ES-I3 (cell line): ENCODE measurements around the gene AKAP13.

Experiments
- H3K36me3 ChIP-seq: 2 replicates; pipeline ENCODE4 v1.6.1; 2013; ENCODE audit warnings: mild to moderate bottlenecking, low read length, control low read depth, moderate library complexity; ENCODE audit not compliant: insufficient read depth
- H3K4me1 ChIP-seq: 2 replicates; pipeline ENCODE4 v1.6.1; 2013; ENCODE audit warnings: mild to moderate bottlenecking, control low read depth, low read length; ENCODE audit not compliant: insufficient read depth
- H3K9ac ChIP-seq: 2 replicates; pipeline ENCODE4 v1.6.1; 2013; ENCODE audit warnings: low read depth, mild to moderate bottlenecking, low read length, moderate library complexity
- H3K9me3 ChIP-seq: 2 replicates; pipeline ENCODE4 v1.6.1; 2013; ENCODE audit warnings: mild to moderate bottlenecking, low read length, moderate library complexity; ENCODE audit not compliant: control insufficient read depth, insufficient read depth

The AKAP13 gene

DNA sequence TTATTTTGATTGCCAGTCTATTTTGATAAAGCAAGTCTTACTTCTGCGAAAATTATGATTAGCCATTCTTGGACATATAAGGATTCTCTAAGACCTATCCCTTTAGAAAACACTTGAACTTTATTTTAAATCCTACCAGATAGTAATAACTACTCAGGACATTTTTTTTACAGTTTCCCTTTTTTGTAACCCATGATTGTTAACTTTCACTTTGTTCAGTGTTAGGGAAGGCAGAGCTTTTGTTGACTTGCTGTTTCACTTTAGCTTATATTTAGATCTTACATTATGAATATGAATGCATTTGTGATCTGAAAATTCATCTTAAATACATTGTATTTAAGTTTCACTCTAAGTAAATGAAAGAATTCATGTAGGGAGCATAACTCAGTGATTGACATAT lies 167.0 kb downstream of the AKAP13 start:
- Histone ChIP-seq H3K9me3 (no peaks in the 10 kb centered on the region), H3K9ac (no peak overlapping the region), H3K4me1 (no peaks in the 10 kb centered on the region), H3K36me3 (no peaks in the 10 kb centered on the region)

DNA sequence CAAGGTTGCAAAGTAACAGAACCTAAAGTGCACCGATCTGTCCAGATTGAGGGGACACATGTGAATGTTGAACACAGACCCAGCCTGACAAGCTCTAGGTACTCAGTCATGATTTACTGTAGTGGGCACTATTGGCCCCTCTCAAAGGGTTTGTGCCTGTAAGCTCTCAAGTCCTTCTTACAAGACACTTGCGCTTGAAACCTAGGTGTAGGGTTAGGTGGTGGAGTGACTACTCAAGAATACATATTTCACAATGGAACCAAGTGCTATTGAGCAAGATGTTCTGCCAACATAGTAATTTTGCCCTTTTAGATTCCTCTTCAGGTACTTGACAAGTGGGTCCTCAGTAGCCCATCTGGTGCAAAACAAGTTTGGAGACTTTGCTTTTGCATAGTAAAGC lies 169.9 kb downstream of the AKAP13 start:
- no peak overlapping the region for H3K9ac ChIP-seq
- no peaks in the 10 kb centered on the region for H3K4me1 ChIP-seq
- H3K36me3 ChIP-seq, result peaks cover 4% of the 10 kb centered on the region; the same call in 1 of the 2 replicates
- peaks cover 7% of the 10 kb centered on the region for H3K9me3 ChIP-seq

DNA sequence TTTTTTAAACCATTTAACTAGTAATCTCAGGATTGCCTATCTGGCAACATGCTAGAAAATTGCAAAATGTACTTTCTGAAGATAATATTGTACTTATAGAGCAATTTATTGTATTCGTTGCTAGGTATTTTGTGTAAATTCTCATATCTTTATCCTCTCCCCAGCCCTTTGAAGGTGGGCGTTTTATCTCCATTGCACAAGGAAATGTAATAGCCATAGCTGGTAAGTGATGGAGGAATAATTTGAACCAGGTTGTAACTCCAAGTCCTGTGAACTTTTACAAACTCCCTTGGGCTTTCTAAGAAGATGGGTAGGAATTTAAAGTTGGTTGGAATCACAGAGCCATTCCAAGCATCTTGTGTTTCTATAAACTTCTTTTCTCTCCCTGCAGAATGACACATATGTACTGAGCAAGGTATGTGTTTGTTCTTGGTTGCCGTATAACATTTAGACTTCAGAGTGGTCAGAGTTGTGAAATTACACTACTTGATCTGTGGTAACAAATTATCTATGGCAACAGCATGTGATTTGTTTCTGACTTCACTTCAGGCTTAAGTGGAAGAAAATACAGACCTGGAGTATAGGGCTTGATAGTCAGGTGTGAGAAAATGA lies 170.9 kb downstream of the AKAP13 start:
- Histone ChIP-seq H3K9me3 (peaks cover 7% of the 10 kb centered on the region), H3K36me3 (peaks cover 4% of the 10 kb centered on the region; the same call in 1 of the 2 replicates), H3K9ac (no peak overlapping the region)

DNA sequence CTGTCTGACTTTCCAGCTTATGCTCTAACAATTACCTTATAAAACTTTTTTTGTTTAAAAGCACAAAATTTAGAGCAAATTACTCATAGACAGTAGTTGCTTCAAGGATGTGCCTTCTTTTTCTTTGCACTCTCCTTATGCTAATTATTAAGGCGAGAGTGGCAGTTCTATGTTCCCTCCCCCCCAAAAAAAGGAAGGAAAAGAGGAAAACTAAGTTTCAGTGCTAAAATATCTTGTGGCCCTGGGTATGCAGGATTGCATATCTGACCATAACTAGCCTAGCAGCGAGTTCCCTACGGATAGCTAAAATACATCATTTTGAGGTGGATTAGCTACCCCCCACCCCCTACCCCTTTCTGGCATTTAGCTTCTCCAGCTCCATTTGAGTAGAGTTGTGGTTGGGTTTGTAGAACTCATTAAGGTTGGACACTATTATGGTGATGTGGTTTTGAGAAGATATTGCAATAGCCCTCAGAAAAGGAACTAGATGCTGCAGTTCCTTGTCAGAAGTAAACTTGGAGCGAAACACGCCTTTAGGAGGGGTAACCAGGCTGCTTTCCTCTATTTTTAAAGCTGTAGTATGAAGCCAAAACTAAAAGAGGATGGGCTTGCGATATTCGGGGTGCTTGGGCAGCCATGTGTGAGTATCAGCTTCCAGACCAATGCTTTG lies 174.6 kb downstream of the AKAP13 start:
- H3K4me1 ChIP-seq, result no peaks in the 10 kb centered on the region; the same call in 1 of the 2 replicates

More for the DNA sequence above, 170.9 kb downstream of the AKAP13 start:
- H3K4me1 ChIP-seq, result no peaks in the 10 kb centered on the region

DNA sequence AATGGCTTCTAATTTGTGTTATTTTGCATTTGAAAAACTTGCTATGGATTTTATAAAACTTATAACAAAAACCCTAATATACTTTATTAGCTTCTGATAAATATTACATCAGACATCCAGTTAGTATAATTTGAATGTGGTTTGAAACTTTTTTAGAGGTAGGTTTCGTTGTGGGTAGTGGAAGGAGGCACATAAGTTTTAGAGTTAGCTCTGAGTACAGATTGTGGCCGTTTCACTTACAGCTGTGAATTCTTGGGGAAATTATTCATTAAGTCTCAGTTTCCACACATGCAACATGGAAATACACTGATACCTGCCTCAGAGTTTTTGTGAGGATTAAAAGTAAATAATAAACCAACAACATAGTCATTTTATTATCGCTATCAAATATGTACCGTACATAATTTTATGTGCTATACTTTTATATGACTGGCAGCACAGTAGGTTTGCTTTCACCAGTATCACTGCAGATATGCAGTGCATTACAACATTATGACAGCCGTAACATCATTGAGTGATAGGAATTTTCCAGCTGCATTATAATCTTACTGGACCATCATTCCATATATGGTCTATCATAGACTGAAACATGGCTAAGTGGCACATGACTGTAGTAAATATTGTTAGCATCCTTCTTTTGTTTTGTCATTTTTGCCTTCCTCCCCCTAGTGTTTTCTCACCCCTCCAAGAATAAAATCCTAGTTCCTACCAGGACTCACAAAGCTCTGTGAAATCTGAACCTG lies 175.6 kb downstream of the AKAP13 start:
- peaks cover 4% of the 10 kb centered on the region; the same call in 1 of the 2 replicates for H3K36me3 ChIP-seq

More for the DNA sequence above, 174.6 kb downstream of the AKAP13 start:
- H3K36me3 ChIP-seq, result peaks cover 4% of the 10 kb centered on the region; the same call in 1 of the 2 replicates
- H3K9ac ChIP-seq, result no peak overlapping the region
- H3K9me3 ChIP-seq, result peaks cover 7% of the 10 kb centered on the region

DNA sequence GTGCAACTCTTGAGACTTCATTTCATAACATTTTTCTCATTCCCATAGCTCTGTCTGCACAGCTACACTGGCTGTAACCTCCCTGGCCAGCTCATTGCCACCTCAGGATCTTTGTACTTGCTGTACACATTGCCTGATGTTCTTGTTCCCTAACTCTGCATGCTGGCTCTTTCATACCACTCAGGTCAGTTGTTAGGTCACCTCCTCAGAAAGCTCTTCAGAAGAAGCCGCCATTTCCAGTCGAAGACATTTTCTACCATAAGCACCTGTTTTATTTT lies 176.2 kb downstream of the AKAP13 start:
- peaks cover 7% of the 10 kb centered on the region for H3K9me3 ChIP-seq
- no peak overlapping the region for H3K9ac ChIP-seq
- H3K36me3 ChIP-seq, result peaks cover 4% of the 10 kb centered on the region; the same call in 1 of the 2 replicates
- H3K4me1 ChIP-seq, result no peaks in the 10 kb centered on the region; the same call in 1 of the 2 replicates

More for the DNA sequence above, 175.6 kb downstream of the AKAP13 start:
- H3K4me1 ChIP-seq, result no peaks in the 10 kb centered on the region; the same call in 1 of the 2 replicates
- H3K9me3 ChIP-seq, result peaks cover 7% of the 10 kb centered on the region
- H3K9ac ChIP-seq, result no peak overlapping the region

DNA sequence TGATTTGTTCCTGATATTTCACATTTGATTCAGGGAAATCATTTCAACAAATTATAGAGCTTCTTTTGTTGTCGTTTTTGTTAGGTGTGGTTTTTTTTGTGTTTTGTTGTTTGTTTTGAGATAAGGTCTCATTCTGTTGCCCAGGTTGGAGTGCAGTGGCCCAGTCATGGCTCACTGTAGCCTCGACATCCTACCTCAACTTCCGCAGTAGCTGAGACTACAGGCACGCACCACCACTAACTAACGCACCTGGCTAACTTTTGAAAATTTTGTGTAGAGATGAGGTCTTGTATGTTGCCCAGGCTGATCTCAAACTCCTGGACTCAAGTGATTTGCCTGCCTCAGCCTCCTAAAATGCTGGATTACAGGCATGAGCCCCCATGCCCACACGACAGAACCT lies 177.0 kb downstream of the AKAP13 start:
- Histone ChIP-seq H3K4me1 (no peaks in the 10 kb centered on the region; the same call in 1 of the 2 replicates), H3K36me3 (peaks cover 4% of the 10 kb centered on the region; the same call in 1 of the 2 replicates), H3K9me3 (peaks cover 7% of the 10 kb centered on the region), H3K9ac (no peak overlapping the region)

DNA sequence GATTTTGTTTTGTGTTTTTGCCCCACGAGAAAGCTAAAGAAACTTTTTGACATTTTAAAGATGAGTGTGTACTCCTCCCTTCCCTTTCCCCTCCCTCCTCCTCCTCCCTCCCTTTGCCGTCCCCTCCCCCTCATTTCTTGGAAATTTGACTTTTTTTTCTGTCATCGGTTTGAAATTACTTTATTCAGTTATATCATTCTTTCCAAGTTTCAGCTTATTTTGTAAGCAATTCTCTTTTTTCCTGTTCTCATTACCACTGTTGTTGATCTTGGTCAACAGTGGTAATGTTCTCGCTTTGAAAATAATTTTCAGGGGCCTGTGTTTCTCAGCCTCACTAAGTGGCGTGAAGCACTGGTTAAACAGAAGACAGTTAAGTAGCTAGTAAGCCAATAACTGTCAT lies 178.4 kb downstream of the AKAP13 start:
- Histone ChIP-seq H3K9ac (no peak overlapping the region), H3K36me3 (peaks cover 4% of the 10 kb centered on the region; the same call in 1 of the 2 replicates), H3K9me3 (peaks cover under 1% of the 10 kb centered on the region; the same call in 1 of the 2 replicates), H3K4me1 (peaks cover 8% of the 10 kb centered on the region)

DNA sequence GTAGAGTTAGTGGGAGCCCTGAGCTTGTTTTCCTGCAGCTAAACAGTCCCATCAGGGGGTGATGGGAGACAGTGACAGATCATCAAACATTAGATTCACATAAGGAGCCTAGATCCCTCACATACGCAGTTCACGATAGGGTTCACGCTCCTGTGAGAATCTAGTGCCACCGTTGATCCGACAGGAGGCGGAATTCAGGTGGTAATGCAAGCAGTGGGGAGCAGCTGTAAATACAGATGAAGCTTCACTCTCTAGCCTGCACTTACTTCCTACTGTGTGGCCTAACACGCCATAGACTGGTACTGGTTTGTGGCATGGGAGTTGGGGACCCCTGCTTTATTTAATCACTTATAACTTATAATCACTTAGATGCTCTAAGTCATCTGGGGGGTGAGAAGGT lies 179.1 kb downstream of the AKAP13 start:
- Histone ChIP-seq H3K9me3 (no peaks in the 10 kb centered on the region), H3K9ac (no peak overlapping the region), H3K4me1 (peaks cover 8% of the 10 kb centered on the region), H3K36me3 (0 out of 2 replicates have a peak, but pooled peaks cover under 1% of the 10 kb centered on the region)

DNA sequence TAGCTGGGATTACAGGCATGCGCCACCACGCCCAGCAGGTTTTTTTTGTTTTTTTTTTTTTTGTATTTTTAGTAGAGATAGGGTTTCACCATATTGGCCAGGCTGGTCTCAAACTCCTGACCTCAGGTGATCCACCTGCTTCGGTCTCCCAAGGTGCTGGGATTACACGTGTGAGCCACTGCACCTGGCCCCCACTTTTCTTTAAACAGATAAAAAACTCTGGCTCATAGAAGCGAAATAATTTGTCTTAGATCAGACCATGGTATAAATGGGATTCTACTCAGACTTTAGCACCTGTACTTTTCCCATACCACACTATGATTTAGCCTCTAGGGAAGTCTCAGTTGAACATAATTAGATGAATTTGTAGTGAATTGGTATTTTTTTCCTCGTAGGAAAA lies 182.4 kb downstream of the AKAP13 start:
- no peaks in the 10 kb centered on the region for H3K9me3 ChIP-seq
- peaks cover 8% of the 10 kb centered on the region for H3K4me1 ChIP-seq
- no peak overlapping the region for H3K9ac ChIP-seq
- H3K36me3 ChIP-seq, result no peaks in the 10 kb centered on the region

DNA sequence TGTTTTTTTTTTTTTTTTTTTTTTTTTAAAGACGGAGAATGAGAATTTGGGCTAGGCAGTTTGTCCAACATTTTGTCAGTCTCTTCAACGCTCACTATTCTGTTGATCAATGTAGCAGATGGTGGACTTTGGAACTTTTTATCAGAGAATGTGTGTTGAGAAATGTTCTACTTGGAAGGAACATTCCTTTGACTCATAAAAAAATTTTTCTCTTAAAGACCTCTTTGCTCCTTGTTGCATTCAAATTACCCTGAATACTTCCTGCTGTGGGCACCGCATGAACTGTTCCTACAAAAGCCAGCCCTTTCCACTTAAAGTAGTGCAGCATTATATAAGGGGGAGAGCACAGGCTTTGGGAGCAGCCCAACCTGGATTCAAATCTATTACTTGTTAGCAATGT lies 182.9 kb downstream of the AKAP13 start:
- no peak overlapping the region for H3K9ac ChIP-seq
- no peaks in the 10 kb centered on the region for H3K36me3 ChIP-seq
- H3K9me3 ChIP-seq, result no peaks in the 10 kb centered on the region
- H3K4me1 ChIP-seq, result peaks cover 8% of the 10 kb centered on the region

DNA sequence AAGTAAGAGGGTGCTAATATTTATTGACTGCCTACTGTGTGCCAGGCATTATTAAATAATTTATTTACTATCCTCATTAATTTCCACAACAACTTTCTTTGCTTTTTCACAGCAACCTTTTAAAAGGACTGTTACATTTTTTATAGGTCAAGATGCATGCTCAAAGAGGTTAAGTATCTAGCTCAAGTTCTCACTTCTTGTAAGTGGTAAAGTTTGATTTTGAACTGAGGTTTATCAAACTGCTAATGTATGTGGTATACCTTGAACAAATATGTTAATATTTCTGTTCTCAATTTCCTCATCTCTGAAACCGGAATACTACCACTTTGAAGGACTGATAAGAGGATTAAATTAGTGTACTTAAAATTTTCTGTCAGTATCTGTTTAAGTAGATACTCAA lies 183.3 kb downstream of the AKAP13 start:
- Histone ChIP-seq H3K4me1 (peaks cover 8% of the 10 kb centered on the region), H3K9me3 (no peaks in the 10 kb centered on the region), H3K36me3 (no peaks in the 10 kb centered on the region), H3K9ac (no peak overlapping the region)

DNA sequence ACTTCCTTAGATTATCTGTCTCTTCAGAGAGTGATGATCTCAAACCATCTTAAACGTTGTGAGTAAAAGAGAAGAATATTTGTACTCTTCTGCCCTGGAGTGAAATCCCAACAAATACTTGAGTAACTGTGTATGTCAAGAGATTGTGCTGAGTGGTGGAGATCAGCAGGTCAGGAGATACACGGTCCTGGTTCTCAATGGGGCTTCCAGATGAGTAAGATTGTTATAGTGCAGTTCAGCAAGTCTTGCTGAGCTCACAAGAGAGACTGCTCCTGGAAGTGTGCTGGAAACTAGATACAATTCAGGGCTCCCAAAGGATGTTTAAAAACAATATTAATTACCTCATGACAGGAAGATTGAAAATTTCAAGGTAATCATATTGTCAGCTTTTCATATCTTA lies 184.3 kb downstream of the AKAP13 start:
- Histone ChIP-seq H3K36me3 (no peaks in the 10 kb centered on the region), H3K9me3 (no peaks in the 10 kb centered on the region), H3K9ac (no peak overlapping the region), H3K4me1 (peaks cover 8% of the 10 kb centered on the region)

DNA sequence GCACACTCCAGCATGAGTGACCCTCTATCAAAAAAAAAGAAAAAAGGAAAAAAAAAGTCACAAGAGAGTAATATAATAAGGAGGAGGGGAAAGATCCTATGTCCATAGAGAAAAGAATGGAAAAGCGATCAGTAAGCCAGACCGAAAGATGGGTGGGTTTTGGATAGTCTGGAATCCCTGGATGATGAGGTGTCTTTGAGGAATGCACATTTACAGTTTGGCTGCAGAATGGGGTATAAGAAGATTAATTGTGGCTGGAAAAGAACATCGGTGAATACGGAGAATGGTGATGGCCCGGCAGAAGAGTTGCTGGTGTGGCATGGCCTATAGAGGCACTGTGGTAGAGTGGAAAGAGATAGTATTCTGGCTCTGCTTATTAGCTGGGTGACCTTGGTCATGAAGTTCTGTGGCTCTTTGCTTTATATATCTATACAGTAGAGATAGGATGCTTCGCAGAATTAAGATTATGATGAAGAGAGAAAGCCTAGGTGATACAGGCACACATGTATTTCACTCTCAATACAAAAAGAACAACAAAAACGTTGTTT lies 187.9 kb downstream of the AKAP13 start:
- H3K9ac ChIP-seq, result no peak overlapping the region
- H3K36me3 ChIP-seq, result no peaks in the 10 kb centered on the region
- H3K9me3 ChIP-seq, result no peaks in the 10 kb centered on the region
- peaks cover 5% of the 10 kb centered on the region for H3K4me1 ChIP-seq
